GM18868 (cell line): ENCODE data around the gene PAGR1.
"Not testable (repeated sequence)": the region's sequence is repeated elsewhere in the genome, so short reads cannot be mapped to it uniquely, and the experiment has no call there.

ENCODE experiments used
- ATAC-seq: cut with Tn5 transposase; IDR thresholded peaks from one replicate; pipeline ENCODE4 v1.9.1; 2021; ENCODE audit warnings: mild to moderate bottlenecking, moderate library complexity; ENCODE audit not compliant: unreplicated experiment

The PAGR1 gene

GRCh38 chr16:29811896-29812665 is 3.9 kb upstream of the PAGR1 start, which contains the start of gene PRRT2:
Gene PRRT2, plus strand, starts transcription at chr16:29812193. Its CDS starts 862 bp downstream, at chr16:29813055.
- no peak for ATAC-seq

- no peak for ATAC-seq
These were observed 3.0 kb upstream of the PAGR1 start for GRCh38 chr16:29812754-29813643.

GRCh38 chr16:29813644-29814562 is 2.0 kb upstream of the PAGR1 start:
- ATAC-seq: no peak

GRCh38 chr16:29814592-29814991 is 1.4 kb upstream of the PAGR1 start:
- ATAC-seq: no peak

GRCh38 chr16:29815032-29815721 is 775 bp upstream of the PAGR1 start:
- ATAC-seq: no peak

GRCh38 chr16:29816694-29817441 is 916 bp downstream of the PAGR1 start:
- peak; percentile 13 for ATAC-seq

- no peak for ATAC-seq
These were observed 2.1 kb downstream of the PAGR1 start for GRCh38 chr16:29818082-29818481.

- no peak for ATAC-seq
These were observed 3.6 kb downstream of the PAGR1 start for GRCh38 chr16:29819506-29819905.

GRCh38 chr16:29820271-29820701 is 4.3 kb downstream of the PAGR1 start, which contains the start of gene MVP:
Gene MVP, plus strand, starts transcription at chr16:29820462. Its CDS starts 10,088 bp downstream, at chr16:29830550.
- ATAC-seq: no peak

GRCh38 chr16:29820730-29821642 is 5.0 kb downstream of the PAGR1 start:
- ATAC-seq: peak; percentile 53

GRCh38 chr16:29821643-29822115 is 5.7 kb downstream of the PAGR1 start:
- ATAC-seq: no peak

- no peak for ATAC-seq
These were observed 8.7 kb downstream of the PAGR1 start for GRCh38 chr16:29824589-29825144.

- no peak for ATAC-seq
These were observed 9.4 kb downstream of the PAGR1 start for GRCh38 chr16:29825145-29826044.

- ATAC-seq: no peak
These were observed 10.4 kb downstream of the PAGR1 start for GRCh38 chr16:29826342-29826695.

GRCh38 chr16:29830774-29831173 is 14.8 kb downstream of the PAGR1 start:
- ATAC-seq: no peak

GRCh38 chr16:29831490-29831889 is 15.5 kb downstream of the PAGR1 start:
- ATAC-seq: no peak

- ATAC-seq: not testable (repeated sequence)
These were observed 17.3 kb downstream of the PAGR1 start for GRCh38 chr16:29833219-29833618.
